GM18861 (cell line): ENCODE results near the gene PDLIM1.
"Not testable (repeated sequence)": the region's sequence is repeated elsewhere in the genome, so short reads cannot be mapped to it uniquely, and the experiment has no call there.

Experiments used
- ATAC-seq: cut with Tn5 transposase; IDR thresholded peaks from one replicate; pipeline ENCODE4 v1.9.1; 2021; ENCODE audit not compliant: unreplicated experiment

Gene PDLIM1

DNA sequence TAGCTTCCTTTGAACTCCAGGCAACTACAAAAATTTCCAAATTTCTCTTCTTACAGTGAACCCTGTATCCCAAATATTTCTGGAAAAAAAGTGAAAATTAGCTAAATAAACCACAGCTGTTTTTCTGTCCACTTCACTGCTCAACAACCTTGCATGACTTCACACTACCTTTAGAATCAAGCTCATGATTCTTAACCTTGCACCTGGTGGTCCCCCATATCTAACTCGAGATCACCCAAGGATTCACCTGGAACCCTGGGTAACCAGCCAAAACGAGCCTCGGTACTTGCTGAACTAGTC is 47.5 kb downstream of the PDLIM1 start:
- ATAC-seq, result no peak

DNA sequence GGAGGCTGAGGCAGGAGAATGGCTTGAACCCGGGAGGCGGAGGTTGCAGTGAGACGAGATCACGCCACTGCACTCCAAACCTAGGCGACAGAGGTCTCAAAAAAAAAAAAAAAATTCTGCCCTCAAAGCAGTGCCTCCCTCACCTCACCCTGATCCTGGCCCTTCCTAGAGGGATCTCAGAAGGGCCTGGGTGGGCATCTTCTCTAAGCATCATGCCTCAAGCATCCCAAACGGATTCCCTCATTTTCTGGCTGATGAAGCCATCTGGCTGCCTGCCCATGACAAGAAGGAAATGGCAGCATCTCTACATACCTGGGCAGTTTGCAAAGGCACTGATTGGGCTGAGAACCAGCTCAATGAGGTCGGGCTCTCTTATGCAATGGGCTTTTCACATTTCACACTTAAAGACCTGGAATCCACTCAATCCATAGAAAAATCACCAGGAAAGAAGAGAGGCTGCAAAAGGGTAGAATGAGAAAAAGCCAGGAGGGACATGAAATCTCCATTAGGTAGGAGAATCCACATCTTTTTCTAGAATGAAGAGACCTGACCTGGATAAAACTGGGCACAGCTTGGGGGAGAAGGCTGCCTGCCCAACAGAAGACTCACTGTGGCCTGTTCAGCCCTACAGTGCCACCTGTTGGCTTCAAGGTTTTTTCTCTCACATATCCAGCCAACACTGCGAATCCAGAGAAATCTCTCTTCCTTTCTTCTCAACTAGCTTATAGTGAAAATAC is 48.1 kb downstream of the PDLIM1 start:
- ATAC-seq, result no peak

DNA sequence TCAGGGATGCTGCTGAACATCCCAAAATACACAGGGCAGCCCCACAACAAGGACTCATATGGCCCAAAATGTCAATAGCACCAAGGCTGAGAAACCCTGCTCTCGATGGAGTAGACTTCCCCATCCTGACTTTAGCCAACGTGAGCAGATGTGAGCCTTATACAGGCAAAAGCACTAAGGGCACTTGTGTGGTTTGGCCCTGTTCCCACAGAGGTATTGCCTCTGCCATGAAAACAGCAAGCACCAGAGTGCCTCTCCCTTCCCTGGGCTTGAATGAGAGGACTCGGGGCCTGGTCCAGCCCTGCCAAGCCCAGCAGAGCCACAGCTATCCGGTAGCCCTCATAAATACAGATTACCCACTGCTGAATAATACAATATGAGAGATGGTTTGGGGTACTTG is 49.3 kb downstream of the PDLIM1 start:
- ATAC-seq, result no peak

DNA sequence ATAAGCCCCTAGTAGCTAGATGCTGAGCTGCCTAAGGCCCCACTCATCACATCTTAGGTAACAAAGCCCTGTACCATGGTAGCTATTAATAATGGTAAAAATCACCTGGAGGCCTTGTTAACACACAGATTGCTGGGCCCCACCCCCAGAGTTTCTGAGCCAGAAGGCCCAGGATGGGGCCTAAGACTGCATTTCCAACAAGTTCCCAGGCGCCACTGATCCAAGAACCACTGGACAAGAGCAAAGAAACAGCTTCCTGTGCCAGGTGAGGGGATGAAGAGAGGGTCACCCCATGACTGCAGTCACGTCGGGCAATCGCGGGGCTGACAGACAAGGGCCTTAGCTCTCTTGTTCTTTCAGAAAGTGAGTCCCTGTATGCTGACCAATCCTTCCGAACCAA is 50.0 kb downstream of the PDLIM1 start:
- no peak for ATAC-seq

DNA sequence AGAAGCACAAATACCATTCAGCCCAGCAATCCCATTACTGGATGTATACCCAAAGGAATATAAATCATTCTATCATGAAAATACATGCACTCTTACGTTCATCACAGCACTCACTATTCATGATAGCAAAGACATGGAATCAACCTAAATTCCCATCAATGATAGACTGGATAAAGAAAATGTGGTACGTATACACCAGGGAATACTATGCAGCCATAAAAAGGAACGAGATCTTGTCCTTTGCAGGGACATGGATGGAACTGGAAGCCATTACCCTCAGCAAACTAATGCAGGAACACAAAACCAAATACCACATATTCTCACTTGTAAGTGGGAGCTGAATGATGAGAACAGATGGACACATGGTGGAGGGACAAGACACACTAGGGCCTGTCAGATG is 50.7 kb downstream of the PDLIM1 start:
- ATAC-seq, result not testable (repeated sequence)

DNA sequence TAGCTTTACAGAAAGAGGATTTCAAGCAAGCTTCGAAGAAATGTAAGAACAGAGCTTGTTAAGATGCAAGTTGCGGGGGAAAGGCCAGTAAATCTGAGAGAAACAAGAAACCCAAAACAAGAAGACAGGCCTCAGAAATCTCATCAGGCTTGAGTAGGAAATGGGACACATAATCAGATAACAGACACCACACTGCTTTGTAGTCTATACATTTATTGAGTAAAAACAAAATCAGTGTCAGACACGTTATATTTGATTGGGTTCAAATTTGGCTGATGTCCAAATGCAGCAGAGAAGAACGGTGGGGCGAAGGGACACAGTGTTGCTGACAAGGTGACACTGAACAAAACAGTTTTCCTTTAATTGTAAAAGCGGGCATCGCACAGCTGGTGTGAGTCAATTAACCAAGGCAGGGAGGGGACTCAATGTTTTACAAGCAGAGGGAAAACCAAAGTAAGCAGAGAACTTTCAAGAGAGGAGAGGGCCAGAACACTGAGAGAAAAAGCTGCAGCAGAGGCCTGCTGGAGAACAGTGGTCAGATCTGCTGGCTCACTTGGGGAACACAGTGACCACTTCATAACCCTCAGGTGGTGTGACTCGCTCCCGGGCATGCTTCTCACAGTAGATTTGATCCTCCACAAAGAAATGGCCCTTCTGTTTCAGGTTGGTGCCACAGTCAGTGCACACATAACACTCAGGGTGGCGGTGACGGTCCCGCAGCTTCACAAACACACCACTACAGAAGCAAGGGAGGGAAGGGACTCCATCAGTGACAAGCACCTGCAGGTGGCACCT is 53.2 kb downstream of the PDLIM1 start:
- ATAC-seq, result no peak

DNA sequence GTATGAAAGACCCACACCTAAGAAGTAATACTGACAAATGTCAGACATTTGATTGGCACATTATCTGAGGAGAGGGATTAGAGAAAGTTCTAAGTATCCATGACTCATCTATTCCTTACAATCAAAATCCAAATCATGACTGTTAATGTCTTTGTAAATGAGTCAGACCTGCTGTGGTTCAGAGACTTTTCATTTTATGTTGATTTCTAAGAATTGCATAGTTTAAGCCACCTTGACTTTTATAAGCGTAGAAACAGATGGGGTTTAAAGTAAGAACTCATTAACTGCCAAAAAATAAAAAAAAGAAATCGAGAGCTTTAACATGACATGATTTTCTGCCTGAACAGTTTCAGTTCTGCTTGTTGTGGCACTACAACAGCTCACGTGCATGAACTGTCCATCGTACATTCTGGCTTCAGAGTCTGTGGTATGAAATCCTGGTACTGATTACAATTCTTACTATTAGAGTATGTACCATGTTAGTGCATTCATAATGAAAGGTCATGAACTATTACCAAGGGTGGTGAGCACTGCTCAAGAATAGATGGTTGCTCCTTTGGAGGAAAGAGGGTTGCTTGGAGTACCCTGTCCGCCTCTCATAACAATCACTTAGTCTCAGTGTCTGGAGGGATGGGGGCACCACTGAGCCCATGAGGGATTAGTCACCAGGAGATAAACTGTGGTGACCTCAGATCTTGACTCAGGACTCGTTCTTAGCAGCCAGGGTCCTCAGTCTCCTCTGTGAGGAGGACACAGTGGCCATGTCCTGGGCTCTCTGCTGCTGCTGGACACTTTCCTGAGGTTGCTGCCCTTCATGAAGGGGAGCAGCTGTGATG is 54.5 kb downstream of the PDLIM1 start:
- ATAC-seq, result peak; percentile 98

DNA sequence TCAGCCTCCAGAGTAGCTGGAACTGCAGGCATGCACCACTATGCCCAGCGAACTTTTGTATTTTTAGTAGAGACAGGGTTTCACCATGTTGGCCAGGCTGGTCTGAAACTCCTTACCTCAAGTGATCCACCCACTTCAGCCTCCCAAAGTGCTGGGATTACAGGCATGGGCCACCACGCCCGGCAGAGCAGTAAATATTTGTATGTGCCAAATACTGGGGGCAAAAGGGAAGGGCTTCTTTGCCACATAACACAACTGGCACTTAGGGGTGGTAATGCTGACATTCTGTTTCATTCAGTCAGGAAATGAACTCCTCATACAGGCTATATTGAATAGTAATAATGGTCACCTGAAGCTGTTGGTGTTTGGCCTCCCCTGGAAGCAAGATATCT is 55.1 kb downstream of the PDLIM1 start:
- ATAC-seq, result no peak

DNA sequence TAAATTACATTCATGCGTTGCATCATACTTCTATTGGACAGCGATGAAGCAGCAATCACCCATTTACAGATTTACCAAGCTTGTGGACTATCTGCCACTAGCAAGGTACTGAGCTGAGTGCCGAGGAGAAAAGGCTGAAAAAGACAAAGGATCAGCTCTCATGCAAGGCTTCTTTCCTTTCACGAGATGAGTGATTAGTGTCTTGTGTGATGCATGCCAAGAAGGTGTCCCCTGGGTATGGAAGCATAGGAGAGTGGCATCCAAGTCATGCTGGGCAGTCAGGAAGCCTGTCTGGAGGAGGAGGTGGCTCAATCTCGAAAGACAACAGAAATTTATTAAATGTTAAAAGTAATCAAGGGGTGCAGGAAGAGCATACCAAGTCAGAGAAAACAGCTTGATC is 55.9 kb downstream of the PDLIM1 start:
- ATAC-seq, result no peak

DNA sequence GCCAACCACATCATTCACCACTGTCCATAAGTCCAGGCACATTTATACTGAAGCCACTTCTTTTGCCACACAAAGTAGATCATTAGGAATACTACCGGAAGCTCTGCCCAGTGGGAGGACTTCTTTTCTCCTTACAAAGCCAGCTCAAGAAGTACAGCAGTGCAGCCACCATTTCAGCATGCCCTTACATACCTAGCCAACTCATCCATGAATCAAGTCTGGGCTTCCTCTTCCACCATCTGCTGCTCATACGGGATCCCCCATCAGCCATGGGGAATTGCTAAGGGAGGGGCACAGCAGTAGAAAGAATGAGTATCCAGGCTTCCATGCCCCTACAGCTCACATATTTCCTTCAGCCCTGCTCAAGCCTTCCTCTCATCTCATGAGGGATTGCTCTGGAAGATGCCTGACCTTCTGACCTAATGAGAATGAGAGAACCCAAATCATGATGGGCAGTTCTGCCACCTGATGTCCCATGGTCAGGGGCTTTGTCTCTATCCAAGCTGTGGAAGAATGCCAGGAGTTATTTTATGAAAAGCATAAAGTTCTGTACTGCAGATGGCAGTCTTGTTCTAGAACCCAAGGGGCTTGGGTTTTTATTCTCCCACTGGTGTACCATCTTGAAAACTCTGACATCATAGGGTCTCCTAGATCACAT is 57.3 kb downstream of the PDLIM1 start:
- ATAC-seq, result no peak

DNA sequence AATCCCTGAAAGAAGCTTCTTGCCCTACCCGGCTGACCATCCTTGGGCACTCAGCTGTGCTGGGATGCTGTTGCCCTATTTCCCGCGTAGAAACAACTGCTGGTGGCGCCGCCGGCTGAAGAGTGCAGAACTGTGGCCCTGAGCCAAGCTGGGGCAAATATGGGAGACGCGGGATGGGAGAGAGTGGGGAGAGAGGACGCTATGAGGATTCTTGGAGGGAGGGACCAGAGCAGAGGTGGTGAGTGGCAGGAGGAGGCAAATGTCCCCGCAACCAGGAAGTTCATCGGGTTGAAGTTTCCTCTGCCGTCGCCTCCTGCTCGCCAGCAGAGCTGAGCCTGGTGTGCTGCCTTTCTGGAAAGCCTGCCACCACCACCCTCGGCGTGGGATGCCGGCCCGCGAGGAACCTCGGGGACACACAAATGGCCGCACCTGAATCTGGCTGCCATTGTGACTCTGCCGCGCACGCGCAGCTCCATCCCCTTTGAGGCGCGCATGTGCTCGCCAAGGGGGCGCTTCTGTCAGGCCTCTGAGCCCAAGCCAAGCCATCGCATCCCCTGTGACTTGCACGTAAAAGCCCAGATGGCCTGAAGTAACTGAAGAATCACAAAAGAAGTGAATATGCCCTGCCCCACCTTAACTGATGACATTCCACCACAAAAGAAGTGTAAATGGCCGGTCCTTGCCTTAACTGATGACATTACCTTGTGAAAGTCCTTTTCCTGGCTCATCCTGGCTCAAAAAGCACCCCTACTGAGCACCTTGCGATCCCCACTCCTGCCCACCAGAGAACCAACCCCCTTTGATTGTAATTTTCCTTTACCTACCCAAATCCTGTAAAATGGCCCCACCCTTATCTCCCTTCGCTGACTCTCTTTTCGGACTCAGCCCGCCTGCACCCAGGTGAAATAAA is 59.9 kb downstream of the PDLIM1 start:
- ATAC-seq, result not testable (repeated sequence)

DNA sequence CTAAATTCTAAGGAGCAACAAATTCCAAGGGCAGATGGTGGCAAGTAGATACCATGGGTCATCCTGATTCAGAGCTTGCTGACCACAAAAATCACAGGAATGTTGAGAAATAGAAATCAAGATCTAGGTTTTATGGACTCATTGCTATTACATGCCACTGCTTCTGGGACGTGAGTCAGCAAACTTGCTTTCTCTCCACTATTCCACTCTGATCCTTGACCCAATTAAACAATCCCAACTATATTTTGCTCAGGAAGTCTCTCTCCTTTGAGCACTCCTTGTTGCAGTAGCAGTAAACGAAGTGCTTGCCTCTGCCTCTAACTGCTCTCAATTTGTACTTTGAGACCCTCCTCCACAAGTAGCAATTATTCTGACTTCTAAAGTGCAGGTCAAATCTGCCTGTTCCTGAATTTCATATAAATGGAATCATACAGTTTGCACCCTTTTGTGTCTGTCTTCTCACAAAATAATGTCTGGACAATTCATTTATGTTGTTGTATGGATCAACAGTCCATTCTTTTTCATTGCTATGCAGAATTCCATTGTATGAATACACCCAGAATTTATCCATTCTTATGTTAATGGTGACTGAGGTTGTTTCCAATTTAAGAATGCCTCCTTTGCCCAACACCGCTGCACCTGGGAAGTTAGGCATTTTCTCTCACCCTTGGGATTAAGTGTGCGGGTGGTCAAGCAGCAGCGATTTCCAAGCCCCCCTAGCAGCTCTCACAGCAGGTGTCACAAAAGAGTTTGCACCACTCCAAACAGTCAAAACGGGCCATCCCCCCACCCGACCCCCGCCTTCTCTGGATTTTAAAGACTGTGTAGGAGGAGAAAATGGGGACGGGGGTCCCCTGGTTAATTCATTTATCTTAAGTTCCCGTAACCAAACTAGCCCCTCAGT is 60.8 kb downstream of the PDLIM1 start:
- ATAC-seq, result no peak

DNA sequence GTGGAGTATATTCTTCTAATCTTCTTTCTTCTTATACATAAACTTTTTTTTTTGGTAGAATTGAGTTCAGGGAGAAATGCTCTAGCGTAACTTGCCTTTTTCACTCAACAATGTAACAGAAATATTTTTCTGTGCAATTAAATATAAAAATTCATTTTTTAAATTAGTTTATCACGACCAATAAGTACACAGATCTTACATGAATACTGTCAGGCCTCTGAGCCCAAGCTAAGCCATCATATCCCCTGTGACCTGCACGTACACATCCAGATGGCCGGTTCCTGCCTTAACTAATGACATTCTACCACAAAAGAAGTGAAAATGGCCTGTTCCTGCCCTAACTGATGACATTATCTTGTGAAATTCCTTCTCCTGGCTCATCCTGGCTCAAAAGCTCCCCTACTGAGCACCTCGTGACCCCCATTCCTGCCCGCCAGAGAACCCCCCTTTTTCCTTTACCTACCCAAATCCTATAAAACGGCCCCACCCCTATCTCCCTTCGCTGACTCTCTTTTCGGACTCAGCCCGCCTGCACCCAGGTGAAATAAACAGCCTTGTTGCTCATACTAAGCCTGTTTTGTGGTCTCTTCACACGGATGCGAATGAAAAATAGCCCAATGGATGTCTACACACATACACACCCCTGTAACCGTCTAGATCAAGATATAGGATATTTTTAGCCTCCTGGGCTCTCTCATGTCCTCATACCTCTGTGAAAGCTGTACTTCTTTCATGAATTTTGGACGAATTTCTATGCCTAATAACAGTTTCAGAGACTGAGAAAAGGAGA is 61.7 kb downstream of the PDLIM1 start:
- not testable (repeated sequence) for ATAC-seq

DNA sequence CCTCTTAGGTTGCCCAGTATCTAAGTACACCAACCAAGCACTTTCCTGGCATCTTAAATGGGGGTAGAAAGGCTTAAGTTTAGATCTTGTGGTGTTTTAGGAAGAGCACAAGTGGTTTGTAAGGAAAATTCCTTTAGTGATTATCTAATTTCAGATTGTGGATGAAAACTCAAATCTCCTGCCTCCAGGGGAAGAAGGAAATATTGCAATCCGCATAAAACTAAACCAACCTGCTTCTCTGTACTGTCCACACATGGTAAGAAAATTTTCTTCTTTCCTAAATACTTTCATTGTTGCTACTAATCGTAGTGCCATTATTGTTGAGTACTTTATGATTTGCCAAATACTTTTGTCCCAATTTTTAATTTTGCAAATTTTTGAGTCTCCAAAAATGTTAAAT is 65.7 kb downstream of the PDLIM1 start:
- no peak for ATAC-seq

DNA sequence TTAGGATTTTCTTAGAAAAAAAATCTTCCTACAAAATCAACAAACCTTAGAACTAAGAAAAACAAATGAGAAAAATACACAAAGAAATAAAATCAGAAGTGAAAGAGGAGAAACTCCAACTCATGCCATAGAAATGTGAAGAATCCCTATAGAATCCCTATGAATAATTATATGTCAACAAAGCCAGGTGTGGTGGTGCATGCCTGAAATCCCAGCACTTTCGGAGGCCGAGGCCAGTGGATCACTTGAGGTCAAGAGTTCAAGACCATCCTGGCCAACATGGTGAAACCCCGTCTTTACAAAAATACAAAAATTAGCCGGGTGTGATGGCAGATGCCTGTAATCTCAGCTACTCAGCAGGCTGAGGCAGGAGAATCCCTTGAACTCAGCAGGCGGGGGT is 69.7 kb downstream of the PDLIM1 start:
- no peak for ATAC-seq

DNA sequence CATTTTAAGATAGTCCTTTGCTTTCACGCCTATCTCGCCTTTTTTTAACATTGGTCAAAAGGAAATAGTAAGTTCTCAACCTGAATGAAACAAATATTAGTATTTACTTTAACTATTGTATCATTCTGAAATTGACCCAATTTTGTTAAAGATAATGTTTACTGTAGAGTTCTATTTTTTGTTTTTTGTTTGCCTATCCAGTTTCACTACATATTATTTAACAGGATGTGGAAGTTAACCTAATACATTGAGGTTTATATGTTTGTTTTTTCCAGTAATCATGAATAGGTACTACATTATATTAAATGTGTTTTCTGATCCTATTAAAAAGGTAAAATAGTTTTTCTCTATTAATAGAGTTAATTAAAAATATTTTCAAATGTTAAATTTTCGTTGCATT is 70.3 kb downstream of the PDLIM1 start:
- no peak for ATAC-seq

DNA sequence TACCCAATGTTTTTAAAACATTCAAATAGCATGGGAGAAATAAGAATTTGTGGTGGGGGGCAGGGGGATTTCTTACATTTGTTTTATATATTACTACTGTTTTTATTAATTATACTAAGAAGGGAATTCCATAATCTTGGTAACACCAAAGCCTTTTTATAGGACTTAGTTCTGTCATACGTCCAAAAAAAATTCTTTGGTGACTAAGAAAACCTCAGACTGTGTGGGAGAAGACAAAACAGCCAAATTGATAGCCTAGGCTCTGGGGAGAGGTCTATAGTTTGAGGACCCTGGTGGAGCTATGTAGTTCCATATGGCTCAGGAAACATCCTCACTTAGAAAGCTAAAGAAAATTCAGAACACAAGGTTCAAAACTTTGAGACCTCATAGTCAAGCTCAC is 73.3 kb downstream of the PDLIM1 start:
- no peak for ATAC-seq

DNA sequence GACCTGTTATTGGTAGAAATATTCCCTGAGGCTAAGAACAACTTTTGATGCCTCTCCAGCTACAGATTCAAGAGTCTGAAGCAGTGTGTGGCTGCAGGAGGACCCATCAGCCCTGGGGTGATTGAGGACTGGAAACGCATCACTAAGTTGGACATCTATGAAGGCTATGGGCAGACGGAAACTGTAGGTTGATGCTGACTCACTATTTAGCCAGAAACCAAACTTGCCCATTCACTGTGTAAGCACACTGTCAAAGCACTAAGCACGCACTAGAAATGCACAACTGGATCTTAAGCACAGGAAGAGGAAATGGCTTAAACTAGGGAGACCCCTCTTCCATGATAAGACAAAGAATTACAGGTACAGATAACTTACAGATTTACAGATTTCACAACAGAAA is 76.0 kb downstream of the PDLIM1 start:
- ATAC-seq, result peak; percentile 72

DNA sequence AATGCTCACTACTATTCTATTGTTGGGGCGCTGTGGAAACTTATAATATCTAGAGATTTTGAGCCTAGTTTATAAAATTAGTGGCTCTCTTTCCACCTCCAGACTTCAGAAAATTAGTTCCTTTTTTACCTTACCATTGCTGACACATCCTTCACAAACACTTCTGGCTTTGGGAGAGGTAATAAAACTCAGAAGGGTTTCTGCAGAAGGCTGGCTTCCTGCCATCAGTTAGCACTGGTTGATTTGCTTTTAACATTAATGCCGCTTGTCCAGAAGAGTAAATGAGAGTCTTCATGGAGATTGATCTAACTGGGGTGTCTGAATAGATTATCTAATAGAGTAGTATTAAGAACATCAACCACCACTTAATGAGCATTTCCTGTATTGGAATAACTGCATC is 76.4 kb downstream of the PDLIM1 start:
- no peak for ATAC-seq
